Measurements from ENCODE around the gene STAG3.

- no peak for TF ChIP-seq EZH2 (IDR thresholded peaks at IDR 0.05; ENCODE audit: insufficient read depth, low read length)
- TF ChIP-seq CTCF (IDR thresholded peaks at IDR 0.05; ENCODE audit: insufficient read depth, low read depth, low read length): no peak
These were observed 14.1 kb downstream of the STAG3 start for GRCh38 chr7:100191775-100192174.

Data from astrocyte (in vitro differentiated cells and primary cell).